ENCODE measurements around the gene CLSTN2.

Gene CLSTN2

DNA sequence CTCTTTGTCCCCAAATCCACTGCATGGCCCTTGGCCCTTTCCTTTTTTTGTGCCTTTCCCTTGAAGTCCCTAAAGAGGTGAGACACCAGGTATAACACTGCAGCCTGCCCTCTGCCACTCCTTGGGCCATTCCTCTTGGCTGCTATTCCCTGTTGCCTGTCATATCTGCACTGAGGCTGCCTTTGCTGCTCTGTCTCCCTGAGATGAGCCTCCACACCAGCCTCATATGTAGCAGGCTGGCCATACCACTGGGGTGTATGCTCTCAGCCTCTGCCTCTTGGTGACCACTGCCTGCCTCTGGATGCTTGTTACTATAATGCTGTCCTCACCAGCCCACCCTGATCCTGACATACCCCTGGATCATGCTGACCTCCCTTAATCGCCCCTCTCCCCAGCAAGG lies 252.0 kb downstream of the CLSTN2 start:
- no peak for DNase-seq (ENCODE audit: low read depth in 2 of 2)

DNA sequence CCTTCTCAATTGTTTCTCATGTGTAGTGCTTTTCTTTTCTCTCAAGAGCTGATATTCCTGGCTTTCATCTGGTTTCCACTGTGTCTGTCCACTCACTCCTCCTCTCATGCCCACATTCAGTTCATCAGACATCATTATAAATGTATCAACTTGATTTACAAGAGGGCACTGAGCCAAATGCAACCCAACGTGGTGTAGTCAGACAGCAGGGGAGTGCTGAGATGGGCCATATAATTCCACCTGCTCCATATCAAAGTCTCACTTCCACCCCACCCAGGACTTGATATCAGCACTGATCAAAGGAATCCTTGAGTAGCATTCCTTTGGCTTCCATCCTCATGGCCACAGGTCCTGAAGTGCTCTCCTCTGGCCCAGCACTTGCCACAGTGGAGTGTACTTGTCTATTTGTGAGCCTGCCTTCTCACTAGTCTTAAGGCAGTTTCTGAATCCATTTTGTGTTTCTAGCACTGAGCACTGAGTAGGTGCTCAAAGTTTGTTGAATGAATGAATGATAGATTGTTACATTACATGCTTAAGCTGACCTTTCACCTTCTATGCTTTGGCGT lies 252.8 kb downstream of the CLSTN2 start:
- DNase-seq (ENCODE audit: low read depth in 2 of 2), result no peak

DNA sequence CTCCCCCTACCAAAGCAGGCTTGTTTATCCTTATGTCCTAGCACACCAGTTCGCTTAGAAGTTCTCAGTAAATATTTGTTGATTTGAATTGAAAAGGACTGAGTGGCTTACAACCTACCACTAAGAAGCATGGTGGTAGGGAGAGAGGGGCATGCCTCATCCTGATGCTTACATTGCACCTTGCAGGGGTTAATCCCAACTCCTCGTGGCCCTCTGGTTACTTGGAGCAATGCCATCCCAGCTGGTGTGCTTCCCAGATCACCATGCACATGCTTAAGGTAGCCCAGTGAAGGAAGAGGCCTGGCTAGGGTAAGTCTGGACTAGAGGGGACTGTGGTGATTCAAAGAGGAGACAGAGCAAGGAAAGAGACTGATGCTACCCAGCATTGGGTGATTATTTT lies 253.3 kb downstream of the CLSTN2 start:
- DNase-seq (ENCODE audit: low read depth in 2 of 2), result no peak

DNA sequence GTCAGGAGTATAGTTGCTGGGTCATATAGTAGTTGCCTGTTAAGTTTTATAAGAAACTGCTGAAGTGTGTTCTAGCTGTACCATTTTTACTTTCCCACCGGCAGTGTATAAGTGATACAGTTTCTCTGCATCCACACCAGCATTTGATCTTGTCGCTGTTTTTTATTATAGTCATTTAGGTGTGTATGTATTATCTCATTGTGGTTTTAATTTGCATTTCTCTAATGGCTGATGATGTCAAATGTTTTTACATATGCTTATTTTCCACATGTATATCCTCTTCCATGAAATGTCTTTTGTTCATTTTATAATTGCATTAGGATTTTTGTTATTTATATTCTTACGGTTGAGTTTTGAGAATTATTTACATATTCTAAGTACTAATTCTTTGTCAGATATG lies 254.3 kb downstream of the CLSTN2 start:
- DNase-seq (ENCODE audit: low read depth in 2 of 2), result no peak

DNA sequence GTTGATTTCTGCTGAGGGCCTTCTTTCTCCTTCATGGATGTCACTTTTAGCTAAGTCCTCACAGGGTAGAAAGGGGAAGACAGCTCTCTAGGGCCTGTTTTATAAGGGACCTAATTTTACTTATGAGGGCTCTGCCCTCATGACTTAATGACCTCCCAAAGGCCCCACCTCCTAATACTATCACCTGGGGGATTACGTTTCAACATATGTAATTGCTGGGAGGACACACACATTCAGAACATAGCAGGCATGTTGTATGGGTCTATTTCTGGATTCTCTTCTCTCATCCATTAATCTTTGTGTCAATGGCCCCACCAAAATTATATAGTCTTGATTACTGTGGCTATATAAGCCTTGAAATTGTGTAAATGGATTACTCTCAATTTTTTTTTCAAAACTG lies 255.0 kb downstream of the CLSTN2 start:
- no peak for DNase-seq (ENCODE audit: low read depth in 2 of 2)

DNA sequence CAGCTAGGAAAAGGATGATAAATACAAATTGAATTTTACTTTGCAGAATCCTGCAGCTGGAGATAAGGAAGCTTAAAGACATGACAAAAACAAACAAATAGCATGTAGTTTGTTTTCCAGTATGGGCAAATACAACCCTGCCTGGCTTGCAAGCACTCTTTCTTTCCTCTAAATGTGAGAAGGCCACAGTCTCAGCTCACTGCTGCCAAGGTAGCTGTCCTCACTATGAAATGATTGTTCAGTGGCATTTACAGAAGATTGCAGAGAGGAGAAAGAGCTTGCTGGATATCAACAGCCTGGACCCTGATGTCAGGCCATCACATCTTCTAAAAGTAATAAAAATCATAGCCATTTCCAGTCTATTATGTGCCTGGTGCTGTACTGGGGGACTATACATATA lies 262.0 kb downstream of the CLSTN2 start:
- no peak for DNase-seq (ENCODE audit: low read depth in 2 of 2)

DNA sequence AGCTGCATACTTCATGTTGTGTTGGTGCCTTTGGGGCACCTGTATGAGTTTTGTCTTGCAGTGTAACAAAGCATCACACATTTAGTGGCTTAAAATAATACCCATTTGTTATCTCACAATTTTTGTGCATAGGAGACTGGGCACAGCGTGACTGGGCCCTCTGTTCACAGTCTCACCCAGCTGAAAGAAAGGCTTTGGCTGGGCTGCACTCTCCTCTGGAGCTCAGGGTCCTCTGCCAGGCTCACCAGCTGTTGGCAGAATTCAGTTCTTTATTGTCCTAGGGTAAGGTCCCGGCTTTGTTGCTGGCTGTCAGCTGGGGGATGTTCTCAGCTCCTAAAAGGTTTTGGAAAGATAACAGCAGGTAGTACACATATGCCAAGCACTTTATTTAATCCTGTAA lies 263.3 kb downstream of the CLSTN2 start:
- DNase-seq (ENCODE audit: low read depth in 2 of 2), result no peak

DNA sequence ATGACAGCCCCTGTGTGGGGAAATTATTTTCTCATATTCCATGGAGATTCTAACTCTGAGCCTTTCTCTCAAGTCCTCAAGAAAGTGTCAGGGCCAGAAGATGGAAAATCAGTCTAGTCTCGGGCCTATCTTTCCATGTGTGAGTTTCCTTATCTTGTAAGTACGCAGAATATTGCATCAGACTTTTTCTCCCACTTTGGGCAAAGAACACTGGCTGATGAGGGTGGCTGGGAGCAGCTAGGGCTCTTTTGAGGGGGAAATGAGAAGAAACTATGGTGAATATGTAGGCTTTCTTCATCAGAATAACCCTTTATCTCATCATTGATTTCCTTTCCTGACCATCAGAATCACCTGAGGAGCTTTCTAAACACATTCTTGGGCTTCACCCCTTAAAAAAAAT lies 264.0 kb downstream of the CLSTN2 start:
- DNase-seq (ENCODE audit: low read depth in 2 of 2), result no peak

DNA sequence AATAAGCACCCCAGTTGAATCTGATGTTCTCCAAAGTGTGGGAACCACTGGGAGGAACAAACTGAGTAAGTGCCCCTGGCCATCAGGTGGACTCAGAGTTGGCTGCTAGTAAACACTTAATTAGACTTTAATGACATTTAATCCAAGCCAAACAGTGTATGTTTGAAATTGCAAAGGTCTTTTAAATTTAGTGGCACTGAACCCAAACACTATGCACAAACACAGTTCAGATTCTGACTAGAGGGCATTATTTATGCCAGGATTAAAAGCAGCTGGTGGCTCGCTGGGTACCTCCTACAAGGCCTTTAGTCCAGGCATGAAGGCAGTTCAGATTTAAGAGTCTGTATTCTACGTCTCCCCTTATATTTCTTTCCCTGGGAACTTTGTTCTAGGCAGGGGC lies 264.8 kb downstream of the CLSTN2 start:
- DNase-seq (ENCODE audit: low read depth in 2 of 2), result no peak

DNA sequence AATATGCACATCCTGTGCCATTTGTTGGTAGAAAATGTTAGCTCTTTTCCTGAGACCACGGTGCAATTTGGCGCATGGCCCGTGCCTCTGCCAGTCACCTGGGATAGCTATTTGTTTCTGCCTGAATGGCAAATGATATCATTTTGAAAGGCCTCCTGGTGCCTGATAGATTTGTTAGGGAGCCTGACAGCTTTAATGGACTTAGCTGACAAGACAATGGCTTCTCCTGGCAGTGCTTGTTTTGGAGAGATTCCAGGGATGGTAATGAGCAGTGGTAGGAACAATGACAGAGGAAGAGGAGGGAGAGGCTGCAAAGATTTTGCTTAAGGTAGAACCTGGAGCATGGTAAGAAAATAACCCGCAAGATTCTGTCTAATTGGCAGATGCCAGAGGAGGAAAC lies 268.5 kb downstream of the CLSTN2 start:
- no peak for DNase-seq (ENCODE audit: low read depth in 2 of 2)

DNA sequence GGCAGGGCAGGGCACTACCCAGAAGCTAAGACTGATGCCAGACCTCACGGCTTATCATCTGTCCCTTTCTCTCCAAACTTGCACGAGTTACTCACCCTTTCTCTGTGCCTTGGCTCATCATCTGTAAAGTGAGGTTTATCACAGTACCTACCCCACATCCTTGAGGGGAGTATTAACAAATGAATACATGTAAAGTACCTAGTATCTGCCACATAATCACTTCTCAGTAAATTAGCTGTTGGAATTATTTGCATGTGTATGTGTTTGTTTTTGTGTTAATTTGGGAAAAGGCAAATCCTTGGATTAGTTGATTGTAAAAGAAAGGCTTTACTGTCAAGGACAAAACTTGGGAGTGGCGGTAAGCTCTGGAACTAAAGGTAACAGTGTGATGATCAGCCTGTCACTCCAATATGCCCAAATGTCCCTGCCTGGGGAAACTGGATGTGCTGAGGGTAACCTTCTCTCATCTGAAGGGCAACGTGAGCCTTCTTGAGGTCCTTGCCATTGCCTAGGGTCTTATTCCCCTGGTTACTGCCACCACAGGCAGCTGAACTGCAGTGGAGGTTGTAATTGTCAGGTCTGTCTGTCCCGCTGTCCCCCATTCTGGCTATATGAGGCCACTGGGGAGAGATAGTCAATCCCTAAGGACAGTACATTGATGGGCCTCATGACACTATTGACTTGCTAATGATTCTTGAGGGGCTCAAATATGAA lies 269.4 kb downstream of the CLSTN2 start:
- DNase-seq (ENCODE audit: low read depth in 2 of 2), result no peak

DNA sequence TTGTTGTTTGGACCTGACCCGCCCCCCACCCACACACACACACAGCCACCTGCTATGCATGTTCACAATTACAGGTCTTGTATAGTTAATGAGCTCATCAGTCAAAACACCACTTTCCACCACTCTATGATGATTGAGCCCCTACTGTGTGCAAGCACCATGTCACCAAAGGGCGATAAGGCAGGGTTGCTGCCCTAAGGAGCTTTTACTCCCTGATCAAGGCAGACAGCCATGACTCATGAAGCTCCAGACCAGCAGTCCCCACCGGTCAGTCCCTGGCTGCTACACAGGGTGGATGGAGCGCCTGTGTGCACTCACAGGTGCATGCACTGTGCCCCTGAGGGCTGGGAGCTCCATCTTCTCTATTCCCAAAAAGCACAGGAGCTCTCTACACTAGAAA lies 270.6 kb downstream of the CLSTN2 start:
- no peak for DNase-seq (ENCODE audit: low read depth in 2 of 2)

DNA sequence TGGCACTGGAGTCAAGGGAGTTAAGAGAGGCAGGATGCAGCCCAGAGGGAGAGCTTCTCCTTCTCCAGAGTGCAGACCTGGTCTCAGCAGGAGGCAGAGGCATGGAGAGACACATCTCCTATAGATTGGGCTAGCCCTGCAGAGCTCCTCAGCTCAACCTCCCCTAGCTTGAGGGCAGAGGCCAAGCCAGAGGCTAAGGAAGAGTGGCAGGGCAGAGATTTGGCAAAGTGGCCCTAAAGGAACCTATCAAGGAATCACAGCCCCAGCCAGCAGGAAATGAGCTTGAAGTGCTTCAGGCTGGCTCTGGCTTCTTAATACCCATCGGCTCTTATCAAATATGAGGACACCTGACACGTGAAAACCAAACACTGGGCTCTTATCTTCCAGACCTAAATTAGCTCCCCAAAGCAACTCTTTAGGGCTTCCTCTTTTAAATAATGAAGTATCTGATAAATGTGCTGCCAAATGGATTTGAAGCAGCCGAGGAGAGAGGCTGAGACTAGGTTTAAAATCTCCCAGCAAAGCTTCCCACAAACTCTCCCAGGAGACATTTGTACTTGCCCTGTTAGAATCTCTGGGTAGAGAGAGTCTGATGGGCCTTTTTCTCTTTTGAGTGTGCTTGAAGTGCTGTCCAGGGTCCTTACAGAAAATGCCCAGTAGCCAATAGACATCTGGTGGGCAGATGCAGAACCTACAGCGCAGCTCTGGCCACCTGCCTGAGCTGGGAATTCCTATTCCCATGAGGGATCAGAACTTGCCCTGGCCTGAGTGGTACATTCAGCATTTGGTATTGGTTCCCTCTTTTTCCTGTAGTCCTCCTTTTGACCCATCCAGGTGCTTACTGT lies 271.4 kb downstream of the CLSTN2 start:
- no peak for DNase-seq (ENCODE audit: low read depth in 2 of 2)

DNA sequence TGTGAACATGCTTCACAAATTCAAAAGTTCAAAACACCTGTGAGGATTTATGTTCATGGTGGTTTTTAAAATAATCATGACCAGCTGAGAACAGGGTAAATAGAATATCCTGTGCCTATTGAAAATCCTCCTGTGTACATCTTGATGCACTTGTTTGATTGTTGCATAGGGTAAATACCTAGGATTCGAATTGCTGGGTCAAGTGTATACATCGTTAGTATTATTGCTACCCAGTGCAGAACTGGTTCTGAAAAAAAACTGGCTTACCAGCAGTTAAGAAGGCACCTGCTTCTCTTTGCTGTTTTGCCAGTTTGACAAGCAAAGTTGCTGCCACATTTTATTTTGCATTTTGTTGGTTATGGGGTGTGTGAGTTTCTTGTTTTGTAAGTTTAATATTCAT lies 272.6 kb downstream of the CLSTN2 start:
- DNase-seq (ENCODE audit: low read depth in 2 of 2), result no peak

DNA sequence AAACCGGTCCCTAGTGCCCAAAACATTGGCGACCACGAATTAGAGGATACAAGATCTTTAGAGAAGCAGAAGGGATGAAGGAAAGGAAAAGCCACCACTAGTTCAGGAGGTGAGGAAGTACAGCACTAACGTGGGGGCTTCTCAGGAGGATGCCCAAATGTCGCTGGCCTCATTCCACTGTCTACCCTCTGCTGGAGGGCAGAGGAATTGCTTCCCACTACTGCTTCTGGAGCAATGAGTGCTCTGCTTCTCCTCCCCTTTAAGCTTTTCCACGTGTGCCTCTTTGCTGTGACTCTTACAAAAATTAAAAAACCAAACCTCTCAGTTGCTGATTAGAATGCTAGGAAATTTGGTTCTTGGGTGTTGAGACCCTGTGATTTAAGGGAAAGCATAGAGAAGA lies 281.3 kb downstream of the CLSTN2 start:
- DNase-seq (ENCODE audit: low read depth in 2 of 2), result no peak

DNA sequence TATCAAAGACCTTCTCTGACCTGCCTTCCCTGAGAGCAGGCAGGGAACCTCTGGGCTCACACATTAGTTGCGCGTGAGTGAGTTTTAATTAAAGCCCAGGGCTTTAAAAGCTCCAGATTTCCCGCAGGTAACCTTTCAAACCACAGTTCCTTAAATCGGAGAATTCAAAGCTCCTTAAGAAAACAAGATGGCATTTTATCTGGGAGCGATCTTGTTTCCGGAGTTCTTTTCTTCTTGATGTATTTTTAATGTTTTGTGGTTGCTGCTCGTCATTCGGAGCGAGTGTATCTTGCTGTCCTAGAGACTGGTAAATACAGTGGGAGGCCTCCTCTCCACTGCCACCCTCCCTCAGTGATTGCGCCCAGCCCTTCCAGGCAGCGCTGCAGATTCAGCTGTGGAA lies 284.3 kb downstream of the CLSTN2 start:
- DNase-seq (ENCODE audit: low read depth in 2 of 2), result no peak

DNA sequence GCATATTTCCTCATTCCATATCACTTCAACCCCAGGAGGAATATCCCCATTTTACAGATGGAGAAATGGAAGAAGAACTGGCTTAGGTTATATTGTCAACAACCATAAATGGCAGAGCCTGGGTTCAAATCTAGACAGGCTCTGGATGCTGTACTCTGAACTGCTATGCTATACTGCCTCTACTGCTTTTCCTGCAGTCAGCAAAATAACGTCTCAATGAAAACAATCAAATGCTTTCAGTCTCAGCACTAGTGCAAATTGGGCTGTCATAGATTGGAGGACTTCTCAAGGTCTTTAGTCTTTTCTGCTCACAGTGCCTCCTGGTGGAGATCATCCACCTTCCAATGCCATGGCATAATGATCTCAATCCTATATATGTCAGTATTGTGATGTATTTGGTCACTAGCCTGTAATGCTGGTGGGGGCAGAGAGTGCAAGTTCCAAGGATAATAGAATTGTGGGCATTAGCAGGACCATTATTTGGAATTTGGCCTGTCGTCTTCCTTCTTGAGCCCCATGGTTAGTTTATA lies 285.0 kb downstream of the CLSTN2 start:
- no peak for DNase-seq (ENCODE audit: low read depth in 2 of 2)

DNA sequence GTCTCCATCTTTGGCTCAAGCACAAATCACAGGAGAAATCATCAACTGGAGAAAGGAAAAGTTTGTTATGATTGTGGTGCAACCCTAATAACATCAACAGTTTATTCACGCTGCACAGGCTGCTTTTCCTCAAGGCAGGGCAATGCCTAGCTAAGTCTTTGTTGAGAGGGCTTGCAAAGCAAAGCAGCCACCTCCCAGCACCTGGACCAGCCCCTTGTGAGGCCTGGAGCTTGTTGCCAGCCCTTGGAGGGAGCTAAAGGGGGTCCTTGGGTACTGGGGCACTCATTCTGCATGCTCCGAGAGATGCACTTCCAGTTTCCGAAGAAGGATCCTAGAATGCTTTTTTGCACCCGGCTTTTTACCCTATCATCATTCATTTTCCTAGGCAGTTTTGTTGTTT lies 288.2 kb downstream of the CLSTN2 start:
- no peak for DNase-seq (ENCODE audit: low read depth in 2 of 2)

DNA sequence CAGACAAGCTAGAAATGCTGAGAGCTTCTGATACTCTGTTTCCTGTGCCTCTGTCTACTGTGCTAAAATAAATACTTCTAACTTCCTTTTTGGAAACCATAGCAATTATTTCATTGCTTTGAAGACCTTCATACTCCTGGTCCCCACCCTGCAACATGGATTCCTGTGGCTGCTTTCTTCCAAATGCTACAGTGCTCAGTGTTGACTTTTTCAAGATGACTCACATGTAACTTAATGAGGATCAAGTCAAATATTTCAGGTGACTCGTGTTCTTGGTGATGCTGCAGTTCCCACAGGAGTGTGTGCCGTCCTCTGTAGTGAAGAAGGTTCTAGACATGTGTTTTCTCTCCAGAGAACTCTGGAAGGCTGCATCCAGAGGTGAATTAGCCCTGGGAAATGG lies 288.6 kb downstream of the CLSTN2 start:
- DNase-seq (ENCODE audit: low read depth in 2 of 2), result no peak

DNA sequence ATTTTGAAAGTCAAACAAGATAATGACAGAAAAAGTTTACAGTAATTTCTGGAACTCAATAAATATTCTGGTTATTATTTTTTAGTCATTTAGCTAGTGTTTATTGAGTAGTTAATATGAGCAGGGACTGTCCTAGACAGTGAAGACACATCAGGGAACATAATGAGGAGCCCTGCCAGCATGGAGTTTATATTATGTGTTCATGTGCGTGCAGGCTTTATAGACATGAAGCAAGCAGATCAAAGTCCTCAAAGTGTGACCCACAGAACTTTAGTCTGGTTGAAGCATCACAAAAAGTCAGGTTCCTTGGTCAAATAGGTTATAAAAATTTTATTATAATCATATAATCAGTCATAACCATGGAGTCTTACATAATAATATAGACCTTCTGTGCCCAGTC lies 289.3 kb downstream of the CLSTN2 start:
- DNase-seq (ENCODE audit: low read depth in 2 of 2), result no peak

DNA sequence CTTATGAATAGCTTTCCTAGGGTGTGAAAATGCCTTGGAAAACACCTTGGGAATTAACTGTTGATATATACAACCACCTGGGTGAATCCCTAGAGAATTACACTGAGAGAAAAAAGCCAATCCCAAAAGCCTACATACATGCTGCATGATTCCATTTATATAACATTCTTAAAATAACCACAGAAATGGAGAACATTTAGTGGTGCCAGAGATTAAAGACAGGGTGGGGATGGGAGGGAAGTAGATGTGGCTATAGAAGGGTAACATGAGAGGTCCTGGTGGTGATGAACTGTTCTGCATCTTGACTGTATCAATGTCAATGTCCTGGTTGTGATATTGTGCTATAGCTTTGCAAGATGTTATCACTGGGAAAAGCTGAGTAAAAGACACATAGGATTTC lies 291.0 kb downstream of the CLSTN2 start:
- no peak for DNase-seq (ENCODE audit: low read depth in 2 of 2)

DNA sequence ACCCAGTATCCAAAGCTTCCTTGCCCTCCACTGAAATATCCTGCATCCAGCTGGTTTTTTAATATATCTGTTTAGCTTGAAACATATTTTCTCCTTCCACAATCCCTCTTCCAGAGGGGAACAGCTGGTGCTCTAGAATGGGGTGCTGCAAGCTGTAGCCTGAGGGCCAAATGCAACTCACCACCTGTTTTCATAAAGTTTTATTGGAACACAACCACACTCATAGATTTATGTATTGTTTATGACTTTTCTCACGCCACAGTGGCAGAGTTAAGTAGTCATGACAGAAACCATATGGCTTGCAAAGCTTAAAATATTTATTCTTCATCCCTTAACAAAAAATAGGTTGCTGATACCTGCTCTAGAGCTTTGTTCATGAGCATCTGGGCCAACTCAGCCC lies 298.7 kb downstream of the CLSTN2 start:
- DNase-seq (ENCODE audit: low read depth in 2 of 2), result no peak

DNA sequence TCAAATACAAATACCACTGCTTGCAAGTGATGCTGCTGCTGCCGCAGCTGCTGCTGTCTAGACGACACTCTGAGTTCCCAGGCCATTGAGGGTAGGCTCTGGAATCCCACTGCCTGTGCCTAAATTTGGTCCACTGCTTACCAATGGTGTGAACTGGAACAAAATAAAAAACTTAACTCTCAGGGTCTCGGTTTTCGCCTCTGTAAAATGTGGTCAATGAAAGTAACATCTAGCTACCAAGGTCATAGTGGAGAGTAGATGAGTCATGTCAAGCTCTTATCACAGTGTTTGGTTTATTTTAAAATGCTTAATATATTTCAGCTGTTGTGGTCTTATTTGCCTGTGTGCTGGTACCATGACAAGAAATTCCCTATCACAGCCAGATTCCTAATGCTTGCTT lies 299.3 kb downstream of the CLSTN2 start:
- DNase-seq (ENCODE audit: low read depth in 2 of 2), result no peak

Data from stimulated activated CD4-positive, alpha-beta T cell treated with anti-CD3 and anti-CD28 coated beads, Interleukin-15, amount 100 ng/mL, for 48 hours (primary cell).